Fibroblast of skin of abdomen (primary cell): ENCODE results near the gene SDR39U1.

ENCODE experiments used
- DNase-seq: peaks from one replicate; pipeline ENCODE4 v3.0.0-alpha.2; 2013

Gene SDR39U1

GRCh38 chr14:24441904-24442239 is 704 bp downstream of the SDR39U1 start:
- no peak for DNase-seq

GRCh38 chr14:24441485-24441884 is 1.1 kb downstream of the SDR39U1 start:
- DNase-seq: no peak

- no peak for DNase-seq
Observed at GRCh38 chr14:24440606-24441399, 1.8 kb downstream of the SDR39U1 start.

- DNase-seq: no peak
Observed at GRCh38 chr14:24439830-24440605, 2.6 kb downstream of the SDR39U1 start.

GRCh38 chr14:24439257-24439656 is 3.3 kb downstream of the SDR39U1 start:
- DNase-seq: no peak

- no peak for DNase-seq
Observed at GRCh38 chr14:24438223-24439097, 4.1 kb downstream of the SDR39U1 start.

GRCh38 chr14:24437736-24438067 is 4.9 kb downstream of the SDR39U1 start:
- DNase-seq: no peak

GRCh38 chr14:24437020-24437735 is 5.4 kb downstream of the SDR39U1 start:
- DNase-seq: no peak

GRCh38 chr14:24436355-24437019 is 6.1 kb downstream of the SDR39U1 start:
- peak; percentile 68 for DNase-seq

- no peak for DNase-seq
Observed at GRCh38 chr14:24435998-24436354, 6.6 kb downstream of the SDR39U1 start.

- no peak for DNase-seq
Observed at GRCh38 chr14:24435192-24435810, 7.3 kb downstream of the SDR39U1 start.

GRCh38 chr14:24434676-24435075 is 7.9 kb downstream of the SDR39U1 start:
- no peak for DNase-seq

GRCh38 chr14:24434036-24434435 is 8.5 kb downstream of the SDR39U1 start:
- no peak for DNase-seq

- no peak for DNase-seq
Observed at GRCh38 chr14:24432259-24433131, 10.1 kb downstream of the SDR39U1 start.

GRCh38 chr14:24431569-24432258 is 10.9 kb downstream of the SDR39U1 start:
- DNase-seq: peak; percentile 90

GRCh38 chr14:24430682-24431568 is 11.7 kb downstream of the SDR39U1 start:
- DNase-seq: peak; percentile 45

- peak; percentile 80 for DNase-seq
Observed at GRCh38 chr14:24430143-24430681, 12.4 kb downstream of the SDR39U1 start.

- DNase-seq: peak; percentile 94
Observed at GRCh38 chr14:24429395-24430142, 13.0 kb downstream of the SDR39U1 start, which contains the start of the genes CBLN3 and KHNYN. TSS of gene CBLN3 (minus strand) at chr14:24429668. CDS start at chr14:24429054, 614 bp downstream. TSS of gene KHNYN (plus strand) at chr14:24429954. CDS start at chr14:24430731, 777 bp downstream.
